Vagina (tissue), 2 donors: ENCODE results near the gene UBFD1.

Experiments used
- POLR2A ChIP-seq, 2 donors: fragments of 450-650 bp; IDR thresholded peaks; one replicate each; pipeline ENCODE4 v1.6.1; 2017; ENCODE audit warnings: antibody characterized with exemption in 2 of 2, mild to moderate bottlenecking in 2 of 2, moderate library complexity in 2 of 2
- TF ChIP-seq, protein P1 (sequence below), 3 experiments: fragments of 450-650 bp in 2 of 3; fragments of 200-600 bp in 1 of 3; sonication (generic) in 1 of 3; IDR thresholded peaks; one replicate each; pipeline ENCODE4 v1.5.1; 2017 to 2019; ENCODE audit warnings: antibody characterized with exemption in 3 of 3, mild to moderate bottlenecking in 2 of 3, moderate library complexity in 2 of 3

DNA sequence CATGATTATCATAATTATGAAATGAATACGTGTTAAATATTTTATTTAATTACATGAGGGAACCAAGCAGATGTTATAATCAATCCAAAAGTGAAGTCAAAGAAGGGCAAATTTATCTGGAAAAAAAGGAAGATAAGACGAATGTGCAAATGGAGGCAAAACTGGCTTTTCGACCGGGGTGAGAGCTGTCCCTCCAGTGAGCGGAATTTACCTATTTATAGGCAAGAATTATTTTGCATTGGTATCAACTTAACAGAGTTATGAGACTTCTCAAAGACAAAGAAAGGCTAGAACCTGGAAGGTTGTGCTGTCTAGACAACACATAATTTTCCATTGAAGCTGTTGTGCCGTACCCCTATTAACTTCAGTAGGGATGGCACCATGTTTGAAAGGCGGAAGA lies 45.8 kb upstream of the UBFD1 start:
- TF ChIP-seq, protein P1, sequence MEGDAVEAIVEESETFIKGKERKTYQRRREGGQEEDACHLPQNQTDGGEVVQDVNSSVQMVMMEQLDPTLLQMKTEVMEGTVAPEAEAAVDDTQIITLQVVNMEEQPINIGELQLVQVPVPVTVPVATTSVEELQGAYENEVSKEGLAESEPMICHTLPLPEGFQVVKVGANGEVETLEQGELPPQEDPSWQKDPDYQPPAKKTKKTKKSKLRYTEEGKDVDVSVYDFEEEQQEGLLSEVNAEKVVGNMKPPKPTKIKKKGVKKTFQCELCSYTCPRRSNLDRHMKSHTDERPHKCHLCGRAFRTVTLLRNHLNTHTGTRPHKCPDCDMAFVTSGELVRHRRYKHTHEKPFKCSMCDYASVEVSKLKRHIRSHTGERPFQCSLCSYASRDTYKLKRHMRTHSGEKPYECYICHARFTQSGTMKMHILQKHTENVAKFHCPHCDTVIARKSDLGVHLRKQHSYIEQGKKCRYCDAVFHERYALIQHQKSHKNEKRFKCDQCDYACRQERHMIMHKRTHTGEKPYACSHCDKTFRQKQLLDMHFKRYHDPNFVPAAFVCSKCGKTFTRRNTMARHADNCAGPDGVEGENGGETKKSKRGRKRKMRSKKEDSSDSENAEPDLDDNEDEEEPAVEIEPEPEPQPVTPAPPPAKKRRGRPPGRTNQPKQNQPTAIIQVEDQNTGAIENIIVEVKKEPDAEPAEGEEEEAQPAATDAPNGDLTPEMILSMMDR (IDR thresholded peaks at IDR 0.05), result no peak
- TF ChIP-seq POLR2A (IDR thresholded peaks at IDR 0.05), result no peak
